ENCODE data around the gene CDHR3. TPM values are rescaled to one million over a fixed set of nuclear protein-coding genes. Genes with fewer than 3 reads are reported as not detected.

Gene CDHR3
- total RNA-seq, 1 donor from 2014 or later: 1.1 TPM

DNA sequence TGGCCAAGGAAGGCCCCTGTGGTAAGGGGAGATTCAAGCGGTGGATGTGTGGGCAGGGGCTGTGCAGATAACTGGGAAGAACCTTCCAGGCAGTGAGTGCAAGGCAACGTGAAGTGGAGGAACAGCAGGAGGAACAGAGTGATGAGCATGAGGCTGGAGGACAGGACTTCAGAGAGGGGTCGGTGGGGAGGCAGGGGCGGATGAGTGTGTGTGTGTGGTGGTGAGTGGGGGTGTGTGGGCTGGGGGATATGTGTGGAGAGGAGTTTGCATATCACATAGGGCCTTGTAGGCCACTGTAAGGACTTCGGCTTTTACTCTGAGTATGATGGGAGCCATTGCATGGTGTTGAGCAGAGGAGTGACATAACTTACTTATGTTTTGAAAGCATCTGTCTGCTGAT lies 75.2 kb downstream of the CDHR3 start:
- H3K36me3 ChIP-seq (ENCODE audit: control insufficient read depth, insufficient read depth, low read length): no peaks in the 10 kb centered on the region
- no peak overlapping the region for H3K4me3 ChIP-seq (ENCODE audit: low read depth, low read length)
- TF ChIP-seq, protein P1, sequence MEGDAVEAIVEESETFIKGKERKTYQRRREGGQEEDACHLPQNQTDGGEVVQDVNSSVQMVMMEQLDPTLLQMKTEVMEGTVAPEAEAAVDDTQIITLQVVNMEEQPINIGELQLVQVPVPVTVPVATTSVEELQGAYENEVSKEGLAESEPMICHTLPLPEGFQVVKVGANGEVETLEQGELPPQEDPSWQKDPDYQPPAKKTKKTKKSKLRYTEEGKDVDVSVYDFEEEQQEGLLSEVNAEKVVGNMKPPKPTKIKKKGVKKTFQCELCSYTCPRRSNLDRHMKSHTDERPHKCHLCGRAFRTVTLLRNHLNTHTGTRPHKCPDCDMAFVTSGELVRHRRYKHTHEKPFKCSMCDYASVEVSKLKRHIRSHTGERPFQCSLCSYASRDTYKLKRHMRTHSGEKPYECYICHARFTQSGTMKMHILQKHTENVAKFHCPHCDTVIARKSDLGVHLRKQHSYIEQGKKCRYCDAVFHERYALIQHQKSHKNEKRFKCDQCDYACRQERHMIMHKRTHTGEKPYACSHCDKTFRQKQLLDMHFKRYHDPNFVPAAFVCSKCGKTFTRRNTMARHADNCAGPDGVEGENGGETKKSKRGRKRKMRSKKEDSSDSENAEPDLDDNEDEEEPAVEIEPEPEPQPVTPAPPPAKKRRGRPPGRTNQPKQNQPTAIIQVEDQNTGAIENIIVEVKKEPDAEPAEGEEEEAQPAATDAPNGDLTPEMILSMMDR (IDR thresholded peaks at IDR 0.05; ENCODE audit: insufficient read depth, low read length, severe bottlenecking): no peak
- FAIRE-seq: no peak
- no peak for DNase-seq (ENCODE audit: low read depth)
- no peaks in the 10 kb centered on the region for H3K27me3 ChIP-seq (ENCODE audit: control insufficient read depth, insufficient read depth, low read length)

DNA sequence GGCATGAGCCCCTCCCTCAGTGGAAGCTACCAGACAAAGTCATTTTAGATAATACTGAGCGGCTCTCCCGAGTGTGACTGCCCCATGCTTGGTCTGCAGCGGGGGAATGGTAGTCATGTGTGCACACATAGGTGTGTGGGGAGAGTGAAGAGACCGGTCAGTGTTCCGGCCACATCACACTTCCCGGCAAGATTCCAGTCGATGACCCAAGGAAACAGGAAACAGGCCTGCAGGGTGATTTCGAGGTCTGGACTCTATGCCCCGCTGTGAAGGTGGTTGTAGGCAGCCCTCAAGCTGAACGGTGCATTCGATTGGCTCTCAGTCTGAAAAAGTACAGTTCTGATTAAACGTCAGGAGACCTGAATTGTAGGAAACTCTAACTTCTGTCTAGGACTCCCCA lies 75.9 kb downstream of the CDHR3 start:
- Histone ChIP-seq H3K27me3 (ENCODE audit: control insufficient read depth, insufficient read depth, low read length) (no peaks in the 10 kb centered on the region), H3K36me3 (ENCODE audit: control insufficient read depth, insufficient read depth, low read length) (no peaks in the 10 kb centered on the region), H3K4me3 (ENCODE audit: low read depth, low read length) (no peak overlapping the region)
- FAIRE-seq: no peak
- TF ChIP-seq, protein P1 (IDR thresholded peaks at IDR 0.05; ENCODE audit: insufficient read depth, low read length, severe bottlenecking): no peak
- no peak for DNase-seq (ENCODE audit: low read depth)

DNA sequence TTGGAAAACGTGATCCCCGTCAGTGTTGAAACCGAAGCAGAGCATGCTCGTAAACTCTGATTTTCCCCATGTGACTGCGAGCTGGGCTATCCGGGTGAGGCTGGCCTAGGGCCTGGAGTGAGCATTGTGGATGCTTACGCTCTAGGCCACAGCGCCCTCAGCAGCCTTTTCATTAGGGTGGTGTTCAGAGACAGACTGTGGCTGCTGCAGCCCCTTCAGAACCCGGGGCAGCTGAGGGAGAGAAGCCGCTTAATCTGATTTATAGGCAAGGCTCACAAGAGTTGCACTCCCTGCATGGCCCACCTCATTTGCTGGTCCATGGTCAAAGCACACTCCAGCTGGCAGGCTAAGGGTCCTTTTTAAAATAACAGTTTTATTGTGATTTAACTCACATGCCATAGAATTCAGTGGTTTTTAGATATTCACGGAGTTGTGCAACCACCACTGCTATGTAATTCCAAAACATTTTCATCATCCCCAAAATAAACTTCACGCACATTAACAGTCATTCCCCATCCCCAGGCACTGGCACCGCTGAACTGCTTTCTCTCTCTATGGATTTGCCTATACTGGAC lies 76.5 kb downstream of the CDHR3 start:
- Histone ChIP-seq H3K36me3 (ENCODE audit: control insufficient read depth, insufficient read depth, low read length) (no peaks in the 10 kb centered on the region), H3K27me3 (ENCODE audit: control insufficient read depth, insufficient read depth, low read length) (no peaks in the 10 kb centered on the region), H3K4me3 (ENCODE audit: low read depth, low read length) (no peak overlapping the region)
- TF ChIP-seq, protein P1 (IDR thresholded peaks at IDR 0.05; ENCODE audit: insufficient read depth, low read length, severe bottlenecking): no peak
- no peak for FAIRE-seq
- no peak for DNase-seq (ENCODE audit: low read depth)

DNA sequence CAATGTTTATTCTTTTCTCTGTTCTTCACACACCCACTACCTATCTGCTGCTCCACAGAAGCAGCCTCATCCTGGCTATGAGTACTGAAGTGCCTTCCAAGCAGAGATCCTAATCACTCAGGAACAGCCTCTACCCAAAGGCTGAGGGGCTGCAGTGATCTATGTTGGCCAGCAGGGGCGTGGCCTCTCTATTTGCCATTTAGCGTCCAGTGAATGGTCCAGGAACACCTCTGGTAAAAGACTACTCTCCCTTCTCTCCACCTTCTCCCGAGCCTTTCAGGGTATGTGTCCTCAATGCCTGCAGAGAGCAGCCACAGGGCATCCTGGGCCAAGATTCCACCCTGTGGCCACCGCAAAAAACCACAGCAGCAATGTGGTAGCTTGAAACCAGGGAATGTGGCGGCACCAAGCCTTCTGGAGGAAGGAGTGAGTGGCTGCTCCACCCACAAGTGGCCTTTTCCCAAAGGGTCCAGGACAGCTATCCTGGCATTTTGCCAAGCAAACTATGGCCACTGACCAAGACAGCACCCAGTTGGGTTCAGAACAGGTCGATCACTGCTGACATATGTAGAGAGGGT lies 78.2 kb downstream of the CDHR3 start:
- Histone ChIP-seq H3K27me3 (ENCODE audit: control insufficient read depth, insufficient read depth, low read length) (no peaks in the 10 kb centered on the region), H3K4me3 (ENCODE audit: low read depth, low read length) (no peak overlapping the region), H3K36me3 (ENCODE audit: control insufficient read depth, insufficient read depth, low read length) (no peaks in the 10 kb centered on the region)
- DNase-seq (ENCODE audit: low read depth) (no peak), FAIRE-seq (no peak)
- TF ChIP-seq, protein P1 (IDR thresholded peaks at IDR 0.05; ENCODE audit: insufficient read depth, low read length, severe bottlenecking): peak; percentile 79

DNA sequence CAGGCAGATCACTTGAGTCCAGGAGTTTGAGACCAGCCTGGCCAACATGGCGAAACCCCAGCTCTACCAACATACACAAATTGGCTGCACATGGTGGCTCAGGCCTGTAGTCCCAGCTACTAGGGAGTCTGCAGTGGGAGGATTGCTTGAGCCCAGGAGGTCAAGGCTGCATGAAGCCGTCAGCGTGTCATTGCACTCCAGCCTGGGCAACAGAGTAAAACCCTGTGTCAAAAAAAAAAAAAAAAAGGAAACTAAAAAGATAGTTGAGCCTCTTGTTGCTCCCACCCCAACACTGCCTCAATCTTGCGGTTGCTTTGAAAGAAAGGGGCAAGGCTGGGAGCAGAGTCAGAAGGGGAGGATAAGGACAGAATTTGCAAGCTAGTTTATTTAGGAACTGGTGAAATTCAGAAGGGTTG lies 79.1 kb downstream of the CDHR3 start:
- Histone ChIP-seq H3K27me3 (ENCODE audit: control insufficient read depth, insufficient read depth, low read length) (no peaks in the 10 kb centered on the region), H3K4me3 (ENCODE audit: low read depth, low read length) (no peak overlapping the region), H3K36me3 (ENCODE audit: control insufficient read depth, insufficient read depth, low read length) (no peaks in the 10 kb centered on the region)
- FAIRE-seq: no peak
- TF ChIP-seq, protein P1 (IDR thresholded peaks at IDR 0.05; ENCODE audit: insufficient read depth, low read length, severe bottlenecking): no peak
- no peak for DNase-seq (ENCODE audit: low read depth)

DNA sequence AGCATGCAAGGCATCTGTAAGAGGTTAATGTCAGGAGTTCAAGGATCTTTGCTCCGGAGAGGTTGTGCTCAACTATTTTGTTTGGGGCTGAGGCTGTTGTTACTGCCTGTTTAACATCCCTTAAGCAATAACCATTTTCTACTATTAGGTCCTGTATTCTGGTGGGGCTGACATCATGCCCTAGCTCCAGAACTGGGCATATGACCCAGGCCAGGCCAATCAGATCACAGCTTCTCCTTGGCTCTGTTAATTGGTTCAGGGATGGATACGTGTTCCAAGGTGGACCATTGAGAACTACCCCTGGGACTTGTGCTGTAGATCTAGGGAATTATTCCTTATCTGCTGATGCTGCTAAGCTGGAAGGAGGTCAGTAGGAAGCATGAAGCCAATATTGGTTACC lies 82.1 kb downstream of the CDHR3 start:
- no peak for DNase-seq (ENCODE audit: low read depth)
- H3K4me3 ChIP-seq (ENCODE audit: low read depth, low read length): no peak overlapping the region
- FAIRE-seq: no peak

More for the DNA sequence above, 82.1 kb downstream of the CDHR3 start:
- Histone ChIP-seq H3K27me3 (ENCODE audit: control insufficient read depth, insufficient read depth, low read length) (no peaks in the 10 kb centered on the region), H3K36me3 (ENCODE audit: control insufficient read depth, insufficient read depth, low read length) (no peaks in the 10 kb centered on the region)
- TF ChIP-seq, protein P1 (IDR thresholded peaks at IDR 0.05; ENCODE audit: insufficient read depth, low read length, severe bottlenecking): no peak
